HG02759 (cell line): ENCODE data around the gene MLH1.
A peak's percentile ranks its signal among the peaks of the same experiment; 100 is the strongest.

Experiments used
- ATAC-seq: cut with Tn5 transposase; IDR thresholded peaks from one replicate; pipeline ENCODE4 v1.9.1; 2021; ENCODE audit warnings: mild to moderate bottlenecking, moderate library complexity; ENCODE audit not compliant: unreplicated experiment

The MLH1 gene

DNA sequence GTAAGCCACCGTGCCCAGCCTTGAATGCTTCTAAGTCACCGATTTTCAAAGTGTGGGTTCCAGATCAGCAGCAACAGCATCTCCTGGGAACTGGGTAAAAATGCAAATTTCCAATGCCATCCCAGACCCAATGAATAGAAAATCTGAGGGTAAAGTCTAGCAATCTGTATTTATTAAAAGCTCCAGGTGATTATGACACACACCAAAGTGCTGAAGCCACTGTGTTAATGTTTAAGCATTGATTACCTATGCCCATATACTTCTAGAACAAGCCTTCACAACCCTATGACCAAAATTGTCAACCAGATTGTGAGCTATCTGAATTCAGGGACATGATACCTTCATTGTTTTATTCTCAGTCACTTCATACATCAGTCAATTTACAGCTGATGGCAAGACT lies 94.6 kb downstream of the MLH1 start:
- no peak for ATAC-seq

GRCh38 chr3:37092484-37092883 lies 99.2 kb downstream of the MLH1 start:
- ATAC-seq = no peak

GRCh38 chr3:37093481-37093880 lies 100.2 kb downstream of the MLH1 start:
- ATAC-seq = no peak

DNA sequence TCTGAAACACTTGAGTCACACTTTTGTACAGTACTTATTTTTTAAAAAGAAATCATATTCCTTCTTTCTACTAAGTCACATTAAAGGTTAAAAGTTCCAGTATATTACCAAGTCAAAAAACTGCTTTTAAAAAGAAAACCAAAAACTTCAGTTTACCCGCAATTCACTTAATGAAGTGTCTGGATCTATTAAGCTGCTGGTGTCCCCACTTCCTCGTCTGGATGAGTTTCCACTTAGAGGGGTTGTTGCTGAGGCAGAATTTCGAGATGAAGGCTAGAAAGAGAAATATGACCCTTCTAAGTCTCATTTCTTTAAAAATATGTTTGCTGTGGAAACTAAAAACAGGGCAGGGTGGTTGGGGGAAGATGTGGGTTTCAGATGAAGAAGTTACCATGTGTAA lies 101.3 kb downstream of the MLH1 start:
- ATAC-seq = no peak

DNA sequence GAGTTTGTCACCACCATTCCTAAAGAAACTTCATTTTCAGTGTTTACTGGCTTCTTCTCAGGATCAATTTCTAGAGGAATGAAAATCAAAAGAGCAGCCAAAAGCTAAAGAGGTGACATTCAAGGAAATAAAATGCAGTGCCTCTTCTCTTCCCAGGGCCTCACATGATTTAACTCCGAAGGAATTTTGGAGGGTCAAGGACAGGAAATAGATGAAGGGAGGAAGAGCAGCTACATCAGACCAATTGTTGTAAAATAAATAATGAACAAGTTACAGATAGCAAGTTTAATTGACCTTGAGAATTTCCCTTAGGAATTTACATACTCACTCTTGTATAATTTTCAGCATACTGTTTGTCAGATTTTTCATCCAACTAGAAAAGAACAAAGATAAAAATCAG lies 103.0 kb downstream of the MLH1 start:
- ATAC-seq = no peak

- peak; percentile 45 for ATAC-seq
These were observed 103.7 kb downstream of the MLH1 start for GRCh38 chr3:37096975-37097374.

DNA sequence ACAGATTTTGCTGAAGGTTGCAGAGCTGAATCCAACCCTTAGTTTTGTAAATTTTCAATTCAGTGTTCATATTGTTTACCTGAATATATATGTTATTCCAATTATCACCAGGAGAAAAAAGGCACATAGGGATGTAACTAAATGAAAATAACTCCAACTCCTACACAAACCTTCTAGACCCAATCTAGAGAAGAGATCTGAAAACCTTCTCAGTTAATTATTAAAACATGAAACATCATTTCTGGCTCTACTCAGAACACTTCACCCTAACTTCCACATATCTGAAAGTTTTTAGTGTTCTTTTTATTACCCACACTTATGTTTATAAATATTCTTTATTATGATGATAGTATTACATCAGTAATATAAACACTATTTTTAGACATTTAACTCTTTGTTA lies 104.5 kb downstream of the MLH1 start:
- ATAC-seq = peak; percentile 56

DNA sequence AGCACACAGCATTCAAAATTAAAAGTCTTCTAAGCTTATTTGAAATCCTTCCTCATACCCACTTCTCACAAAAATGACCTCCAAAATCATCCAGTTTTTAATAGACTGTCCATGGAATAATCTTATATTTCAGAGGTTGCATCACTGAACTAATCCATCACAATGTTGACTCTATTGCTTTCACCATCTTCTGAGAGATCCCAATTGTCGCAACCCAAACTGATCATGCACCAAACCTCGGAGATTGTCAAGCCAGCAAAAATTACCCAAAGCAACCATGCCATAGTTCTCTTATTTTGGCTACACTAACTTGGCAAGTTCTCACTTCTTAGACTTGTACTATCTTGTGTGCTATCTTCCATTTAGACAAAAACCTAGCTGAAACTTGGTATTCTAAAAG lies 105.6 kb downstream of the MLH1 start:
- no peak for ATAC-seq

DNA sequence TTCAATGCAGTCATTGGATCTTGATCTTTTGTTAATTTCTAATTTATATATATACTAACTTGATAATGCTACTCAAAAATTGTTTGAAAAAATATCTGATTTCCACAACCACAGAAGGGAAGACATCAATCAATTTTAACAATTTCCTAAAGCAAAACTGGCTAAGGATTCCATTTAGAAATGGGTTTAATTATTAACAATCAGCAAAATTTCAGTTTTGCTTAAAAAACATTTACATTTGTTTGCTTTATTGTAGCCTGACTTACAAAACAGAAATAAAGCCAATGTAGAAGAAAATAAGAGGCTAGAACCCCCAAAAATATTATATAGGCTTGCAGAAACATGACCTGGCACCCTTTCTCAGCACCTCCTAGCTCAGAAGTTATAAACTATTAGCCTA lies 106.2 kb downstream of the MLH1 start:
- no peak for ATAC-seq

DNA sequence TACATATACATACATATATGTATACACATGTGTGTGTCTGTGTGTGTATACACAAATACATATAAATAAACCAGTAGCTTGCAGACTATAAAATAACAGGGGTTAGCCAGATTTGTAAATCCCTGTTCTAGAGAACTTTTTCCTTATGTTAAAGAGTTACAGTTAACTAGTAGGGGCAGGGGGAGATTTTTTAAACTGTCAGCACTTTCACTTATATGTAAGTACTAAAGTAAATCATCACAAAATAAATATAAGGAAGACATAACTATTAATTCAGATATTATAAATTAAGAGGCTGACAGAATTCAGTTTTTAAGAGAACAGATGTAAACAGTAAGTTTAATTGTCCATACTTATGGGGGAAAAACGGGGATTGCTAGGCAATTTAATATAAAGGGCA lies 107.1 kb downstream of the MLH1 start:
- no peak for ATAC-seq
